HG03571 (cell line): Measurements from ENCODE around the gene SNX9.
"Not testable (repeated sequence)": the region's sequence is repeated elsewhere in the genome, so short reads cannot be mapped to it uniquely, and the experiment has no call there.

Experiments used
- ATAC-seq: cut with Tn5 transposase; IDR thresholded peaks from one replicate; pipeline ENCODE4 v1.9.1; 2021; ENCODE audit not compliant: unreplicated experiment

SNX9 gene

GRCh38 chr6:157823001-157823527, at the start of gene SNX9:
SNX9 (plus strand) TSS chr6:157823246; CDS start chr6:157823435, 189 bp downstream.
- ATAC-seq = peak; percentile 66

- ATAC-seq = no peak
Observed at GRCh38 chr6:157773248-157773773, 49.7 kb upstream of the SNX9 start.

GRCh38 chr6:157774153-157775135, 48.6 kb upstream of the SNX9 start:
- ATAC-seq = no peak

- no peak for ATAC-seq
Observed at GRCh38 chr6:157775376-157775775, 47.7 kb upstream of the SNX9 start.

GRCh38 chr6:157777344-157777743, 45.7 kb upstream of the SNX9 start:
- ATAC-seq = no peak

GRCh38 chr6:157778719-157779118, 44.3 kb upstream of the SNX9 start:
- ATAC-seq = no peak

GRCh38 chr6:157779705-157780604, 43.1 kb upstream of the SNX9 start:
- no peak for ATAC-seq

GRCh38 chr6:157785636-157786035, 37.4 kb upstream of the SNX9 start:
- ATAC-seq = no peak

GRCh38 chr6:157786221-157786620, 36.8 kb upstream of the SNX9 start:
- no peak for ATAC-seq

- no peak for ATAC-seq
Observed at GRCh38 chr6:157787080-157787479, 36.0 kb upstream of the SNX9 start.

- ATAC-seq = no peak
Observed at GRCh38 chr6:157788180-157788579, 34.9 kb upstream of the SNX9 start.

- ATAC-seq = no peak
Observed at GRCh38 chr6:157789297-157789696, 33.7 kb upstream of the SNX9 start.

- no peak for ATAC-seq
Observed at GRCh38 chr6:157789861-157790260, 33.2 kb upstream of the SNX9 start.

- ATAC-seq = no peak
Observed at GRCh38 chr6:157790548-157791160, 32.4 kb upstream of the SNX9 start.

GRCh38 chr6:157791450-157791849, 31.6 kb upstream of the SNX9 start:
- ATAC-seq = no peak

GRCh38 chr6:157792671-157793070, 30.4 kb upstream of the SNX9 start:
- ATAC-seq = no peak

GRCh38 chr6:157794012-157794411, 29.0 kb upstream of the SNX9 start:
- ATAC-seq = not testable (repeated sequence)

GRCh38 chr6:157795841-157796240, 27.2 kb upstream of the SNX9 start:
- no peak for ATAC-seq

GRCh38 chr6:157798851-157799250, 24.2 kb upstream of the SNX9 start:
- no peak for ATAC-seq

GRCh38 chr6:157799561-157799960, 23.5 kb upstream of the SNX9 start:
- ATAC-seq = not testable (repeated sequence)
